HG02970 (cell line): ENCODE data around the gene NTRK2.

ENCODE experiments used
- ATAC-seq: cut with Tn5 transposase; IDR thresholded peaks from one replicate; pipeline ENCODE4 v1.9.1; 2021; ENCODE audit warnings: mild to moderate bottlenecking, moderate library complexity, moderate number of reproducible peaks; ENCODE audit not compliant: unreplicated experiment, low FRiP score

The NTRK2 gene

DNA sequence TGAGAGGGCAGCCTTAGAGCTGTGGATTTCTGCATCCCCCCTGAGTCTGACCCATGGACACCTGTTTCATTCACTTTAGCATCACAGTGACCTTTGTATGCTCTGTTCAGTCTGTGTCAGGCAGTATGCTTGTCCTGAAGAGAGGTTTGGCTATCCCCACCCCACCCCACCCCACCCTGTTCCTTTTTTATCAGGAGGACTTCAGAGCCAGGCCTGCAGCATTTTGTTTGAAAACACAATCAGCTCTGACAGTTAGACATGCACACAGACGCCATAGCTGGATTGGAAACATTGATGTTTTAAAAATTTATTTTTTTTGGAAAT, 142.2 kb downstream of the NTRK2 start:
- ATAC-seq, result no peak

DNA sequence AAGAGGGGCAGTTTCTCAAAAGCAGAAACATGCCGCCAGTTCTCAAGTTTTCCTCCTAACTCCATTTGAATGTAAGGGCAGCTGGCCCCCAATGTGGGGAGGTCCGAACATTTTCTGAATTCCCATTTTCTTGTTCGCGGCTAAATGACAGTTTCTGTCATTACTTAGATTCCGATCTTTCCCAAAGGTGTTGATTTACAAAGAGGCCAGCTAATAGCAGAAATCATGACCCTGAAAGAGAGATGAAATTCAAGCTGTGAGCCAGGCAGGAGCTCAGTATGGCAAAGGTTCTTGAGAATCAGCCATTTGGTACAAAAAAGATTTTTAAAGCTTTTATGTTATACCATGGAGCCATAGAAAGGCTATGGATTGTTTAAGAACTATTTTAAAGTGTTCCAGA, 142.8 kb downstream of the NTRK2 start:
- no peak for ATAC-seq

DNA sequence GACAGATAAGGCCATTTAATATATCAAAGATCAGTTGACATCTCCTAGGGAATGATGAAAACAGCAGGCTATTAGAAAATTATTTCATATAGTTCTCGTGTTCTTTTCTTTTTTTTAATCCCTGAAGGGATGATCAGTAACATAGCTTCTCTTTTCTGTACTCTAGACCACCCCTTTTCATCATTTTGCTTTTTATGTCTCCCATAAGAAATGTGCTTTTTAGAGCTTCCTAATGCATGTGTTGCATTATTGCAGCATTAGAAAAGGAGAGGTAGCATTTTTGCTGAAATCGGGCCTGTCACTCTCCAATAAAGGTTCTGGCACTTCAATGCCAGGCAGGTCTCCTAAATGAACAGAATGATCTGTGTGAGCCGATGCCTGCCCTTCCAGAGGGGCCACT, 143.3 kb downstream of the NTRK2 start:
- no peak for ATAC-seq

DNA sequence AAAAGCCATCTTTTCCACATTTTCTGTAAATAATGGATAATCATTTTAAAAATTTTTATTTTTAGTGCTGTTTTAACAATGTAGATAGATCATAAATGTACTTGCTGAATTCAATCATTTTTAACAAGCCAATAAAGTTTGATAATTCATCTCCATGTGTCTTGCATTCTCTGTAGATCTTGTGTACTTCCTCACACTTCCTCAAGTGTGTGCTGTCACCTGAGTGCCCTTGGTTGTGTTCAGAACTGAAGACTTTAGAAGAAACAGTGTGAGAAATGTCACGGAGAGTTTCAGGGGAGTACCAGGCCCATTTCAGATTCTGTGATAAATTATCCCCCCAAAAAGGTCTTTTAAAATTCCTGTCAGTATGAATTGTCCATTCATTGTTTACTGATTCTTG, 146.0 kb downstream of the NTRK2 start:
- no peak for ATAC-seq

DNA sequence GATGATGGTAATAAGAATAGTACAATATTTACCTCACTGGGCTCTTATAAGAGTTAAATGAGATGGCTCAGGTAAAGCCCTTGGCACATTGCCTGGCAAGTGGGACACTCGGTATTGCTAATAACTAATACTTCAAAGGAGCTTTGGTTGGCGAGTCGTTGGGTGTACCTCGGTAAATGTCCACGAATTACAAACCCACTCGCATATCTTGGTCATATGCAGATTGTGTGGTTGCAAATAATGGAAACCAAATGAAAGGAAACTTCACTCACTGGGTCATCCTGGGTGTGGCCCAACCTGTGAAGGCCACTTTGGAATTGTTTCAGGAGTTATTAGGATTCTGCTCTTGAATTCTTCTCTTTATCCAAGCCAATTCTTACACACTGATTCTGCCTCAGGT, 147.5 kb downstream of the NTRK2 start:
- ATAC-seq, result no peak

DNA sequence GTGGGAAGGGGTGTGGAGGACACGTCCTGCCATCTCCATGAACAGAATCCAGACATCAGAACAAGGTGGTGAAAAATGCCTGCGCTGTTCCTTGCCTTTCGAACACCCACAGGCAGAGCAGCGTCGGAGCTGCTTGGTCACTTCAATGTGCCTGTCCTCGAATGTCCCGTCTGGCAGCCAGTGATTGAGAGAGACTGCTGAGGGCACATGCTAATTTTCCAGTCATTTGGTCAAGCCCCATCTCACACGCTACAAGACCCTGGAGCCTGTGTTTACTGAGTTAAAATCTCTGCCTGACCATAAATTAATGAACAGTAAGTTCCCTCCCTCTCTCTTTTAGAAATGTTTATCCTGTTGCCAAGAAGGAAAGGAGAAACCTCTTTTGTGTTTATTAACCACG, 149.3 kb downstream of the NTRK2 start:
- no peak for ATAC-seq

DNA sequence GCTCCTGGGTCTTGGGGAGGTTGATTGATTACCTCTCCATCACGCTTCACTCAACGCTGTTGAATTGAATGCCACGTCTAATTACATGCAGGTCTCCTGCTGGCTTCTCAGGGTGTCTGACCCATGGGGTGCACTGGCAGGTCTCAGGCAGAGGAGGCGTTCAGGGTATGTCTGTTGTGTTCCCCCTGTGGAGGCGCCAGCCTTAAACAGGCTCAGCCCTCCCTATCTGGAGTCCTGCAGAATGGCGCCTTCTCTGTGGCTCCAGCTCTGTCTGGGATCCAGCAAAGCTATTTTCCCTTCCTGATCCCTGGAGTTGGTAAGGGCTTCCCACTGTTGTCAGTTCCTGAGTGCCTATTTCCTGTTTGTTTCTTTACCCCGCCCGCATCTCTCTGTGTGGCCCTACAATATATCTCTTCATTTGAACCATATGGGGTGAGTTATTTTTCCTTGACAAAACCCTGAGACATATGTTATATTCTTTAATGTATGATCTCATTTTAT, 150.0 kb downstream of the NTRK2 start:
- no peak for ATAC-seq

DNA sequence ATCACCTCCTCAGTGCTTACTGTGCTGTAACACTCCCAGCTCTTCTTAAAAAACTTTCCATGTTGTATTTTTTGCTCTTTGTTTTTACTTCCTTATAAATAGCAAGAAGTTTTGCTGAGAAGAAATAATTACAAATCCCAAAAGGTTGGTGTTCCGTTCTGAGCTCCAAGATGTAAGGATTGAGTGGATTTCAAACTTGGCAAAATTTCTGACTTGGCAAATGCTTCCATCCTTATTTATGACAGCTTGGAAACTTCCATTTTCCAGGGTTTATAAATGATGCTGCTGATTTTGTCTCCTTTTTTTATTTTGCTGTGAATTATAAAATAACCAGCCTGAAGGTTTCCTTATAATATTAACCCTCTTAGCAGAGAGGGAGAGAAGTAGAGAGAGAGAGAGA, 151.9 kb downstream of the NTRK2 start:
- ATAC-seq, result no peak

DNA sequence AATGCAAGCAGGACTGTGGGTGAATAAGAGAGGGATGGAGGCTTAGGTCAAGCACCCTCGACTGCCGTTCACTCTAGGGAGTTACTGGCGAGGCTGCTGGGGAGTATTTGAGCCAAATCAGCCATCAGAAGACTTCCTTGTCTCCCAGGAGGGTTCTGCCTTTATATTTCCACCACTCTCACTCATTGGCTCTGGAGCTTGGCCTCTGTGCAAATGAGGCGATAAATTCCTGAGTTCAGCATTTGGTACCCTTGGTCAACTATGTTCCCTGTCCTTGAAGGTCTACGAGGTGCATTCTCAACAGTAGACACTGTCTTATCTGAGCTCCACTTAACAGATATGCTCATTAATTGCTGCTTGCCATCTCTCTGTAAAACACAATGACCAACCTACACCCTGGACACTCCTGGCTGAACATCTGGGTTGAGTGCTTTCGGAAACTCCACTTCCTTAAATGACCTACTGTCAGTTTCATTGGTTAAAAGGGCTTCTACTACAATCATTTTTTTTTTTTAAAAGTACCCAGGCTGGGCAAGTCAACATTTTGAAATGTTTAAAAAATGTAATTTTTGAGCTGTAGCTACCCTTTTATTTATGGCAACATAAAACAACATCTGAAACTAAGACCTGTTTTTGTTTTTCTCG, 153.2 kb downstream of the NTRK2 start:
- no peak for ATAC-seq

DNA sequence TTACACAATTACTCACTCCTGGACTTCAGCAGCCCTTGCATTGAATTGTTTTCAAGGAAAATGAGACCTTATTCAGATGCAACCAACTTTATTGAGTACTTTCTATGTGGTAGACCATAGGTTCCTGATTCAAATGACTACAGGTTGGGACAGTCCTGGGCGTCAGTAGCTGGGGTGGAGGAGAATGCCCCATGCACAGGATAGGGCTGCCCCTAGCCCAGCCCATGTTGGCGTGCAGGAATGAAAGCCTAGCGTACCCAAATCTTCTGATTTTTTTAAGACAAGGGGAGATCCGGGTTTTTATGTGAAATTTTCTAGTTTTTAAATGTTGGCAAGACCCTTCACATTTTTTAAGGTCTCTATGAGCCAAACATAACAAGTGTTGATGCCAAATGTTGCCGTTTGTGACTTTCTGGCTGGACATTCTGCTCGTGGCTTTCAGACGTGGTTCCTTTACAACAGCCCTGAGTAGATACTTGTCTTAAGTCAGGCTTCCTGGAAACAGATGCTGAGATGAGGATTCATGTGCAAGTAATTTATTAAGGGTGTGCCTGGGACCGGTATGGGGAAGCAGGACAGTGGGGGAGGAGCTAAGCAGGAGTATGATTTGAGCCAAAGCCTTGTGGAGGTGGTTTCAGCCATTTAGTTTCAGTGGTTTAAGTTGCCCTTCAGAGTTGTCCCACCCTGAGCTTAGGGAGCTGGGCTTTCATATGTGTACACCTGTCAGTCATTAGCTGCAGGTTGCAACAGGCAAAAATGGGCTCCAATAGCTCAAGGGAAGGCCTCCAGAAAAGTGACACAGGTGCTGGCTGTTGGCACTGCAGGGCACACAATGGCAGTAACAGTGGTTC, 154.1 kb downstream of the NTRK2 start:
- ATAC-seq, result no peak

DNA sequence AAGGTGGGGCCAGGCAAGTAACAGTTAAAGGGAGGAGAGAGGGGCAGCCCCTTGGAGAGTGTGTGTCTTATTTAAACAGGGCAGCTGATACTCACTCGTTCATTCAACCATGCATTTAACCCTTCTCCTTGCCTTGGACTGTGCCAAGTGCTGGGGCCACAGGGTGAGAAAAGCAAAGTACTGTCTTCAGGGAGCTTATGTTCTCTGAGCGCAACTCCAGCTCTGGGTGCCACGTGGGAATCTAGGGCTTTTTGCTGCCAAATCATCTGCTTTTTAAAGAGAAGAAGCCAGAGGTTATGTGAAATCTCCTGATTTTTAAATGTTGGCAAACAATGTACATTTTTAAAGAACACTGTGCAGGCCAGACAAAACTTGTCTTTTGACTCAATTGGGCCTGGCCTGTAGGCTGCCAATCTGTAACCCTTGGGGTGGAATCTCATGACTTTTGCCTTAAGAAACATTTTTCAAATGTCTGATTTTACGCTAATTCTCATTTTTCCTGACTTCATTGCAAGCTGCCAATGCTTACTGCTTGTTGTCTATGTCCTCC, 157.8 kb downstream of the NTRK2 start:
- ATAC-seq, result no peak

DNA sequence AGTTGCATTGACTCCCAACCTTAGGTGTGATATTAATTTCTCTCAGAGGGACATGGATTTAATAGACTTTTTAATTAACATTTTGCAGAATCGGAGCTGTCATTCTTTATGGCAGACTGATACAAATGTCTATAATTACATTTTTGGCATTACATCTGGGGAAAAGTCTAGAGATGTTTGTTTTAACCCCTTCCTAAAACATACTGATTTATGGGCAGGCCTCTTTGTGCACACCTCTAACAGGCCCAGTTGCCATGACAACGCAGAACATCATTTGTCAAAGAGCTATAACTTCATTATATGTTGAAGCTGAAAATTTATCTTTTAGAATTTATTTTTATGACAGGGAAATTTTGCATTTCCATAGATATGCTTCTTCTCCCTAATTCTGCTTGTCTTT, 158.5 kb downstream of the NTRK2 start:
- no peak for ATAC-seq

DNA sequence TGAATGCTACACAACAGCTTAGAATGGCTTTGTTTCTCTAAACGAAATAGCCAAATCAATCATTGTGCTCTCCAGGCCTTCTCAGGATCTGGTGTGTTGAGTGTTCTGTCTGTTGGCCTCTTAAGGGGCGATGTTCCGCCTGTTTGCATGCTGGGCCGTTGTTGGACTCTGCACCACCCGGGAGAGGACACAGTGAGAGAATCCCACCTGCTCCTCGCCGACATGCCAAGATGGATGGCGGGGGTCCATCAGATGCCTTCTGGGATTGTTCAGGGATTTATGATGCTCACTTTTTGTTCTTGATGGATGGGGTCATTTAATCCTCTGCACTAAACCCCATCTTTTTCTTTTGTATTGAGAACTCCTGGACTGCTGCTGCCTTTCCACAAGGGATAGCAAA, 159.9 kb downstream of the NTRK2 start:
- ATAC-seq, result no peak

DNA sequence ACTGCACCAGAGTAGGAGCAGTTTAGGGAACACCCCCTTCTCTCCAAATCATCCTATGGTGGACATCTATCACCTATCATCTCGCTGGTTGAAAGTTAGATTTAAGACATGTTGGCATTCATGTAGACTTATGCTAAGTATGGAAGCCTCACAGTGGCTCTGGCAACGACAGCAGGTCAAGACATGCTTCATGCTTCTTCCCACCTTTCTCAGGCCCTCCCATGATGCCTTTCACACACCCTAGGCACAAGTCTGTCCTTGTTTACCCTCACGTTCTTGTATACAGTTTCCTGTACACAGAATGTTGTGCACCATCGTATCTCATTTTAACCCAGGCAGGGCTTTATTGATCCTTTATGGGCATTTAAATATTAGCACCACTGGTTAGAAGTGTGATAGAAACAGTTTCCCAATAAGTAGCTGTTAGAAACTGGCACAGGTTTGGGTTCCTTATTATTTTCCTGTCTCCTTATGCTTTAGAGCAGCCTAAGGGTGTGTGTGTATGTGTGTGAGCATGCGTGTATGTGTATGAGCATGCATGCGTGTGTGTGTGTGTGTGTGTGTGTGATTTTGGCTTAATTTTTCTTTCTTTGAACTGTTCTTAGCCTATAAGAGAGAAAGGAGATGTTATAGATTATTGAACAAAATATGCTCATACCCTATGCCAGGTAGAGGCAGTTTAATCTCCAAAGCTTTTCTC, 160.6 kb downstream of the NTRK2 start:
- ATAC-seq, result no peak

DNA sequence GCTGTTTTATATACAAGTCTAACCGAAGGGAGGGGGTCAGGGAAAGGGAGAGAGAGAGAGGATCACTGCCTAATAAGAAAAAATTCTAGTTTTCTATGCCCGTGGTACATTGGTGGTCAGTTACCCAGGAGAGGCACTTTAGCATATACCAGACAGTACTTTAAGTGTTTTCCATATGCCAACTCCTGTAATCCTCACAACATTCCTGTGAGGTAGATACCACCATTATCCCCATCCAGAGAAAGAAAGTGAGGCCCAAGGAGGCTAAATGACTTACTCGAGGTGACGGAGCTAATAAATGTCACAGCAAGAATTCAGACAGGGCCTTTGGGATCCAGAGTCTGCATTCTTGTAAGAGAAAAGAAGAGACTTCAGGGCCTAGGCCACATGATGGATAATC, 161.8 kb downstream of the NTRK2 start:
- no peak for ATAC-seq

DNA sequence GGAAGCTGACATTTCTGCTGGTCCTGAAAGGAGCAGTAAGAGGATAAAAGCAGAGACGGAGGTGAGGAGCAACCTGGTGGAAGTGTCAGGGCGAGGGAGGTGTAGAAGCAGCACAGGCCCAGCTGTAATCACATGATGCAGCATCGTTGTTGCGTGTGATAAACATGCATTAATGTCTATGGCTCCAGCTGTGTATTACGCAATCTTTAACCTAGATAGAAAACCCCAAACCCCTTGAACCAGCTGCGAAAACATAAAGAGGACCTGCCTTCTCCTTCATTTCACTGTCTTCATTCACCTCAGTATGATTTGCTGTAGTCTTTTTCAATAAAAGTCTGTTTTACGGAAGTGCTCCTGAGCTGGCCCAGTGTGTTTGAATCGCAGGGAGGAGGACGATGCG, 162.9 kb downstream of the NTRK2 start:
- no peak for ATAC-seq

DNA sequence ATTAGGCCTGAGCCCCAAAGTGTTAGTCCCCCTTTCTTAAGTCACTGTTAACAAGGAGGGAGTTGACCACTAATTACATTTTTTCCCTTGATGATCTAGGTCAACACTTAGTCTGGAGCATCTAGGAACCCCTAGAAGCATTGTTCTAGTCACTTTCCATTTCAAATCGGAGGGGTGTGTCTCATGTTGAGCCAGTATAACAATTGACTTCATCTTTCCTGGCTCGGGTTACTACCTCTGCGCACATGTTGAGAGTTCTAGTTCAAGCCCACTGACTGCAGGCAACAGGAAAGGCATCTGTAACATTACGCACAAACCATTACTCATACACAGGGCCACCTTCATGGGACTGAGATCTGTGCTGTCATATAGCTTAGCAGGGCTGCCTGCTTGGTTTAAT, 164.9 kb downstream of the NTRK2 start:
- no peak for ATAC-seq

DNA sequence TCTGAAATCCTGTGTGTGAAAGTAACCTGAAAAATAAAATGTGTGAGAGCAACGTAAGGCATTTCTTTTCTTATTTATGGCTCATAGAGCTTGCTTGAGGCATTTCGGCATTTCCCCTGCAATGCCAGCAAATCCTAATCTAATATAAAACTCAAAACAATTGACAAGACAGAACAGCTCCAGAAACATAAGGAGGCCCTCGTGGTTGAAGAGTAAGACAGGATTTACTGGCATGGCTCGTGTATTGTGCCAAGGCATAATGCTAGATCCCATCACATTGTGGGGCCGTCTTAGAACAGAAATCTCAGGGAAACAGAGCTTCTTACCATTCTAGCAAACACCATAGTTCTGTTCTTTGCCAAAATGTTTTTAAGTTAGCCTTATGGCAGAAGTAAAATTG, 166.2 kb downstream of the NTRK2 start:
- ATAC-seq, result no peak

DNA sequence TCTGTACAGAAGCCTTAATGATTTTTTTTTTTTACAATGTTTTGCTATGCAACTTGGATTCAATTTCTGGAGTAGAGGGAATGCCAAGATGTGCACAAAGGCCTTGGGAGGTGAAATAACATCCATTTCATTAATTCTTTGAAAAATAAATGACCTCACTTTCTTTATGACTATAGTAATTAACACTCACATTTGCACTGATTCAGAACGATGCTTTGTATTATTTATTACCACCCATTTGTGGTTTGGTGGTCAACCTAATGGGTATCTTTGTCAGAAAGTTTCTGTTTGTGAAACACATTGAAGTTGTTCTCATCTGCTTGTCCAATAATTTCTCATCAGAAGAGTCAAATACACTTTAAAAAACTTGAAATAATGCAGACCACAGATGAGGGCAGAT, 169.3 kb downstream of the NTRK2 start:
- no peak for ATAC-seq

DNA sequence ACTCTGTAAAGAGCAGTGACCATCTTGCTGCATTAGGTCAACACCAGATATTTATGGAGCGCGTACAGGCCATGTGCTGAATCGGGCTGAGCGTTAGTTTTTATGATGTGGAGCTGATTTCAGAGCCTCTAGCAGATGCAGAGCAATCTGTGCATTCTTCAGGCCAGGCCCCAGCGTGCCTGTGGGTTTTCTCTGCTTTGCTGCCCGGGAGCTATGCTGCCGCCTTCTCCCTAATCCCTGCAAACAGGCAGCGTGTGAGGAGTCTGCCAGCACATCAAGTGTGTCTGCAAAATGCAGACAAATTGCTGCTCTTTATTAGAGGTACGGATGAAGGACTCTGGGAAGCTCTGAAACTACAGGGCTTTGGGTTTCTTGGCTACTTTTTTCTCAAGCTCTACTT, 170.0 kb downstream of the NTRK2 start:
- ATAC-seq, result no peak

DNA sequence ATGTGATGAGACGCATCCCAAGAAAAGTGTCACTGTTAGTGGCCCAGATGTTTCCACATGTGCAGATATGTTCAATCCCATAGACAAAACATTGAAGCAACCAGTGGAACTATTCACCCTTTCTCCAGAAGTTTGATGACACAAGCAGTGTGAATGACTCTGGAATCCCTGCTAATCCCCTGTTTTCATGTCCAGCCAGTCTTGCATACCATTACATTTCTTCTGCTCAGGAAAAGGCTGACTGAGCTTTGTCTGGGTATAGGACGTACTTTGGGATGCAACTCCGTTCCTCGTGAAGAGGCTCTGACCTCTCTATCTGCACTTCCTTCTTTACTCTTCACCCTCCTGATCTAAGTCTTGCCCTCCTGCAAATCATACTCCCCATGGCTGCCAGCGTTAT, 172.4 kb downstream of the NTRK2 start:
- ATAC-seq, result no peak
